Vagina (tissue), 2 donors: ENCODE data around the gene ANKS1B.

ENCODE experiments used
- POLR2A ChIP-seq, 2 donors: fragments of 450-650 bp; IDR thresholded peaks; one replicate each; pipeline ENCODE4 v1.6.1; 2017; ENCODE audit warnings: antibody characterized with exemption in 2 of 2, mild to moderate bottlenecking in 2 of 2, moderate library complexity in 2 of 2
- POLR2AphosphoS5 ChIP-seq, 2 donors: sonication (generic); formaldehyde crosslinking; IDR thresholded peaks; one replicate each; pipeline ENCODE4 v1.9.0; 2017; ENCODE audit warnings: antibody characterized with exemption in 2 of 2, mild to moderate bottlenecking in 2 of 2, low read depth in 1 of 2; ENCODE audit not compliant: insufficient read depth in 1 of 2
- TF ChIP-seq, protein P1 (sequence below), 3 experiments: fragments of 450-650 bp in 2 of 3; fragments of 200-600 bp in 1 of 3; sonication (generic) in 1 of 3; IDR thresholded peaks; one replicate each; pipeline ENCODE4 v1.5.1; 2017 to 2019; ENCODE audit warnings: antibody characterized with exemption in 3 of 3, mild to moderate bottlenecking in 2 of 3, moderate library complexity in 2 of 3

- TF ChIP-seq, protein P1, sequence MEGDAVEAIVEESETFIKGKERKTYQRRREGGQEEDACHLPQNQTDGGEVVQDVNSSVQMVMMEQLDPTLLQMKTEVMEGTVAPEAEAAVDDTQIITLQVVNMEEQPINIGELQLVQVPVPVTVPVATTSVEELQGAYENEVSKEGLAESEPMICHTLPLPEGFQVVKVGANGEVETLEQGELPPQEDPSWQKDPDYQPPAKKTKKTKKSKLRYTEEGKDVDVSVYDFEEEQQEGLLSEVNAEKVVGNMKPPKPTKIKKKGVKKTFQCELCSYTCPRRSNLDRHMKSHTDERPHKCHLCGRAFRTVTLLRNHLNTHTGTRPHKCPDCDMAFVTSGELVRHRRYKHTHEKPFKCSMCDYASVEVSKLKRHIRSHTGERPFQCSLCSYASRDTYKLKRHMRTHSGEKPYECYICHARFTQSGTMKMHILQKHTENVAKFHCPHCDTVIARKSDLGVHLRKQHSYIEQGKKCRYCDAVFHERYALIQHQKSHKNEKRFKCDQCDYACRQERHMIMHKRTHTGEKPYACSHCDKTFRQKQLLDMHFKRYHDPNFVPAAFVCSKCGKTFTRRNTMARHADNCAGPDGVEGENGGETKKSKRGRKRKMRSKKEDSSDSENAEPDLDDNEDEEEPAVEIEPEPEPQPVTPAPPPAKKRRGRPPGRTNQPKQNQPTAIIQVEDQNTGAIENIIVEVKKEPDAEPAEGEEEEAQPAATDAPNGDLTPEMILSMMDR (IDR thresholded peaks at IDR 0.05) = no peak
- TF ChIP-seq POLR2A (IDR thresholded peaks at IDR 0.05) (no peak), POLR2AphosphoS5 (IDR thresholded peaks at IDR 0.05; ENCODE audit: insufficient read depth in 1 of 2, low read depth in 1 of 2) (no peak)
Measured at GRCh38 chr12:98796745-98797144, 1188.0 kb downstream of the ANKS1B start.
